Esophagus squamous epithelium (tissue), 4 donors: ENCODE results near the gene AIRE.

Source experiments
- CTCF ChIP-seq, 6 experiments: fragments of 450-650 bp in 4 of 6; fragments of 200-600 bp in 2 of 6; sonication (generic) in 2 of 6; IDR thresholded peaks; one replicate each; pipeline ENCODE4 v1.5.1; 2016 to 2019; ENCODE audit warnings: antibody characterized with exemption in 6 of 6, mild to moderate bottlenecking in 4 of 6, moderate library complexity in 4 of 6
- POLR2A ChIP-seq, 4 donors: fragments of 450-650 bp; IDR thresholded peaks; one replicate each; pipeline ENCODE4 v1.6.1; 2017; ENCODE audit warnings: antibody characterized with exemption in 4 of 4, mild to moderate bottlenecking in 4 of 4, moderate library complexity in 3 of 4

DNA sequence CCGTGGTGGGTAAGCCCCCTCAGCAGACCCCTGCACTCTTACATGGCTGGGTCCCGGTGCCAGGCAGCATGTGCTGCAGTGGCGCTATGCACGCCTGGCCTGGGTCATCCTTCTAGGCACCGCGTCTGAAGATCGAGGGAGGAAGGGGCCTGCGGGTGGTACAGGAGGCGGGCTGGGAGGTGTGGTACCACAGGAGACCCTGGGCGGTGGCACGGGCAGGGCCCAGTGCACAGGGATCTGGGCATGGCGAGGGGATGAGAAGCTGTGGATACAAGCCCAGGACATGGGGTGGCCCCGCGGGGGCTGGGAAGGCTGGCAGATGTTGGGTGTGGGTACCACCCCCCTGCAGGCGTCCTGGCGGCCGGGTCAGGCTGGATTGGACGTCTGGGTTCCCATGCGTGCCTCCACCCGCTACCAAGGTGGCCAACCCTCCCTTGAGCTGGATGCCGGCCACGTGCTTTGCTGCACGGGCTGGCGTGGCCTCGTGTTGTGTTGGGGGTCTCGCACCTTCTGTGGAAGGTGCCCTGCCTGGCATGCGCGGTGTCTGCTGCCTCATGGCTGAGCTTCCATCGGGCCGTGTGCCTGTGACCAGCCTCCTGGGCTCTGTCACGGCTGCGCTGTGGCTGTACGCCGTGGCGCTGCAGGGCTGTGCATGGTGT lies 33.9 kb downstream of the AIRE start:
- TF ChIP-seq CTCF (IDR thresholded peaks at IDR 0.05): no peak
- TF ChIP-seq POLR2A (IDR thresholded peaks at IDR 0.05): no peak
